ENCODE measurements around the gene SLC6A11. TPM values are rescaled to one million over a fixed set of nuclear protein-coding genes. Genes with fewer than 3 reads are reported as not detected.
A peak's percentile ranks its signal among the peaks of the same experiment; 100 is the strongest.

Gene SLC6A11
- total and polyA plus RNA-seq, 3 donors from 2014 or later: 2.0 to 6.9 (median 3.9) TPM

DNA sequence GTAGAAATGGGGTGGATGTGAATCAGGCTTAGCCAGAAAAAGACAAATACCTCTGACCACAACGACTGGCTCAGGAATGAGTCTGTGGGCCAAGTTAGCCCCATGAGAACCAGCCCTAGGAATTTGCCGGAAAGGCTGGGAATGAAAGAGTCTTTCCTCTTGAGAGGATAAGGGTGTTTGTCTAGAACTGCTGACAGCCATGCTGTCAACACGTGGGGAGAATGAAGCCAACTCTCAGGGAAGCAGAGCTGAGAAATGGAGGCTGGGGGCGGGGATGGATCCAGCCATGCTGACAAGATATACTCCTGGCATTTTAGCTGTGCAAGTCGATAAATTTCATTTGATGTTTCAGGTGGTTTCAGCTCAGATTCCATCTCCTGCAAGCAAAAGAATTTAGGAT is 165.9 kb downstream of the SLC6A11 start:
- Histone ChIP-seq H3K27me3 (no peaks in the 10 kb centered on the region), H3K36me3 (ENCODE audit: low read depth, missing control alignments) (no peaks in the 10 kb centered on the region), H3K4me3 (no peak overlapping the region), H3K27ac (no peak overlapping the region), H3K9me3 (no peaks in the 10 kb centered on the region), H3K4me1 (no peaks in the 10 kb centered on the region)
- TF ChIP-seq POLR2A (IDR thresholded peaks at IDR 0.05): no peak
- TF ChIP-seq, protein P1, sequence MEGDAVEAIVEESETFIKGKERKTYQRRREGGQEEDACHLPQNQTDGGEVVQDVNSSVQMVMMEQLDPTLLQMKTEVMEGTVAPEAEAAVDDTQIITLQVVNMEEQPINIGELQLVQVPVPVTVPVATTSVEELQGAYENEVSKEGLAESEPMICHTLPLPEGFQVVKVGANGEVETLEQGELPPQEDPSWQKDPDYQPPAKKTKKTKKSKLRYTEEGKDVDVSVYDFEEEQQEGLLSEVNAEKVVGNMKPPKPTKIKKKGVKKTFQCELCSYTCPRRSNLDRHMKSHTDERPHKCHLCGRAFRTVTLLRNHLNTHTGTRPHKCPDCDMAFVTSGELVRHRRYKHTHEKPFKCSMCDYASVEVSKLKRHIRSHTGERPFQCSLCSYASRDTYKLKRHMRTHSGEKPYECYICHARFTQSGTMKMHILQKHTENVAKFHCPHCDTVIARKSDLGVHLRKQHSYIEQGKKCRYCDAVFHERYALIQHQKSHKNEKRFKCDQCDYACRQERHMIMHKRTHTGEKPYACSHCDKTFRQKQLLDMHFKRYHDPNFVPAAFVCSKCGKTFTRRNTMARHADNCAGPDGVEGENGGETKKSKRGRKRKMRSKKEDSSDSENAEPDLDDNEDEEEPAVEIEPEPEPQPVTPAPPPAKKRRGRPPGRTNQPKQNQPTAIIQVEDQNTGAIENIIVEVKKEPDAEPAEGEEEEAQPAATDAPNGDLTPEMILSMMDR (IDR thresholded peaks at IDR 0.05): no peak
- intact Hi-C loops (cut with DNase I; ENCODE audit: low total_unique reads): no loop called here
- DNase-seq: no peak
- WGBS, 2 donors: 59 to 67% methylated on average over 5 of the region's 5 CpGs

DNA sequence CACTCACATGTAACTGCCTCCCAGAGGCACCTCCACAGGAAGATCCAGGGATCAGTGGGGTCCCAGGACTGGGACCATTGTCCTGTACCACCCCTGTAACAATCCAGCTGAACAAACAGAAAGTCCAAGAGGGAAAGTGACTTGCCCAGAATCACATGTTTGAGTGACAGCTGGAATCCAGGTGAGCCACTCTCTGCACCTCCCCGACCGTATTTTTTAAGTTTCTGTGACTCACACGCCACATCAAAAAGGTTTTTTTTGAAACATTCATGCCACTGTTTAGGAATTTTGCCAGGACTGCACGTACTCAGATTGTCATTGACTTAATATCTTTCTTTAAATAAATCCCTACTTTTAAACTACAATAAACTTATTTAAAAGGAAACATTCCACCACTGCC is 166.8 kb downstream of the SLC6A11 start:
- H3K27ac ChIP-seq: no peak overlapping the region
- DNase-seq: no peak
- 24 to 25% methylated on average over 4 of the region's 4 CpGs for WGBS, 2 donors
- intact Hi-C loops (cut with DNase I; ENCODE audit: low total_unique reads): no loop called here
- H3K4me1 ChIP-seq: no peaks in the 10 kb centered on the region
- TF ChIP-seq, protein P1 (IDR thresholded peaks at IDR 0.05): no peak
- no peak for TF ChIP-seq POLR2A (IDR thresholded peaks at IDR 0.05)
- H3K4me3 ChIP-seq: no peak overlapping the region
- H3K27me3 ChIP-seq: no peaks in the 10 kb centered on the region
- no peaks in the 10 kb centered on the region for H3K36me3 ChIP-seq (ENCODE audit: low read depth, missing control alignments)
- H3K9me3 ChIP-seq: no peaks in the 10 kb centered on the region

DNA sequence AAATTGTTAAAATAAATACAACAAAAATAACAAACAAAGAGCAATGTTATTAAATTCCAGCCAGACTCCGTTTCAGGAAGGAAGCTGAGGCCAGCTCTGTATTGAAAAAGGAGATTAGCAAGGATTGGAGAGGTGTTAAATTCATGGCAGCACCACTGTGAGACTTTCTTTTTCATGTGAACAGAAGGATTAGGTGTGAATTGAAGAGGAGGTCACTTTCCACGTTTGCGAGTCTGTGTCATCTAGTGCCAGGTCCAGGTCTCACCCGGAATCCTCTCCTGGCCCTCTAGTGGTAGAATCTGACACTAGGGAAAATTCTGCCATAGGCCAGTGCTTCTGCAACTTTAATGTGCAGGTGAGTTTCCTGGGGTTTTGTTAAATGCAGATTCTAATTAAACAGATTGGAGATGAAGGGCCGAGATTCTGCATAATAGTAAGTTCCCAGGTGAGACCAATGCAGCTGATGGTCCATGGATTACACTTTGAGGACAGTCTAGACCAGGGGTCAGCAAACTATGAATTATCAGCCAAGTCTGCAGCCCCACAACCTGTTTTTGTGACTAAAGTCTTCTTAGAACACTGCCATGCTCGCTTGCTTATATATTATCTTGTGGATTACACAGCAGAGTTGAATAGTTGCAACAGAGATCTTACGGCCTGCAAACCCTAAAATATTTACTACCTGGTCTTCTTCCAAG is 167.3 kb downstream of the SLC6A11 start:
- intact Hi-C loops (cut with DNase I; ENCODE audit: low total_unique reads): no loop called here
- Histone ChIP-seq H3K36me3 (ENCODE audit: low read depth, missing control alignments) (no peaks in the 10 kb centered on the region), H3K27me3 (no peaks in the 10 kb centered on the region), H3K4me1 (no peaks in the 10 kb centered on the region), H3K9me3 (no peaks in the 10 kb centered on the region), H3K27ac (no peak overlapping the region), H3K4me3 (no peak overlapping the region)
- peak; percentile 58 for DNase-seq
- 40 to 43% methylated on average over 7 of the region's 7 CpGs for WGBS, 2 donors
- no peak for TF ChIP-seq POLR2A (IDR thresholded peaks at IDR 0.05)
- TF ChIP-seq, protein P1 (IDR thresholded peaks at IDR 0.05): peak; percentile 52 to 80 (median 69)

DNA sequence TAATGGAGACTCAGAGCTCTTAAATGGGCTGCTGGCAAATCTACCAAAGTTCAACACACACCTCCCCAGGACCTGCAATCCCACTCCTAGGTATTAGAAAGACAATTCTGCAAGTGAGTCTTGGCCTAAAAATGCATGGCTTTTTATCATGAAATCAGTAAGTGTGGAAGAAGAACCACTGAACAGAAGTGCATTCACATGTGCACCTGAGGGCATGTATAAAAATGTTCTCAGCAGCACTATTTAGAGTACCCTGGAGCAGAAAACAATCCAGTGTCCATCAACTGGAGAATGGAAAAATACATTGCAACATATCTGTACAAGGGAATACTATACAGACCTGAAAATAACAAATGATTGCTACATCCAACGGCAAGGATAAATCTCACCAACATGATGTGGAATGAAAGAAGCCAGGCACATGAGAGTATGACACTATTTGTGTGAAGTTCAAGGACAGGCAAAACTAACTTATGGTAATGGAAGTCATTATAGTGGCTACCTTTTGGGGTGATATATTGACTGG is 168.4 kb downstream of the SLC6A11 start:
- 84 to 93% methylated on average over 1 of the region's 1 CpG for WGBS, 2 donors
- H3K9me3 ChIP-seq: no peaks in the 10 kb centered on the region
- H3K27ac ChIP-seq: no peak overlapping the region
- DNase-seq: no peak
- intact Hi-C loops (cut with DNase I; ENCODE audit: low total_unique reads): no loop called here
- H3K27me3 ChIP-seq: no peaks in the 10 kb centered on the region
- no peaks in the 10 kb centered on the region for H3K4me1 ChIP-seq
- H3K36me3 ChIP-seq (ENCODE audit: low read depth, missing control alignments): no peaks in the 10 kb centered on the region
- TF ChIP-seq POLR2A (IDR thresholded peaks at IDR 0.05): no peak
- TF ChIP-seq, protein P1 (IDR thresholded peaks at IDR 0.05): no peak
- no peak overlapping the region for H3K4me3 ChIP-seq

DNA sequence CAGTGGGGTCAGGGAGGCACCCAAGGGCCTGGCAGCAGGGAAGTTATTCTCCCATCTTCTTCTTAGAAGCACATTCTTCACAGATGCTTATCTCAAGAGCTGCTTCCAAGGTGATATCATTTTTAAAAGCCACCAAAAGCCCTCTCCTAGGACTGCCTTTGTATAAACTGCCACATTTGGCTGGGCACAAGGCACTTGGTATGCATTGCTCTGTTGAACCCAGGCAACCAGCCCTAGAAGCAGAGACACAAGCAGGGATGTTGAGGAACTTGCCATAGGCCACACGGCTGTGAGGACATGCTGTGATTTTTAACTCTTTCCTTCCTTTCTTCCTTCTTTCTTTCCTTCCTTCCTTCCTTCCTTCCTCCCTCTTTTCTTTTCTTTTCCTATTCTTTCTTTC is 169.2 kb downstream of the SLC6A11 start:
- Histone ChIP-seq H3K27me3 (no peaks in the 10 kb centered on the region), H3K4me1 (no peaks in the 10 kb centered on the region), H3K36me3 (ENCODE audit: low read depth, missing control alignments) (no peaks in the 10 kb centered on the region), H3K9me3 (no peaks in the 10 kb centered on the region), H3K4me3 (no peak overlapping the region), H3K27ac (no peak overlapping the region)
- DNase-seq: no peak
- WGBS, 2 donors: 47 to 53% methylated on average over 1 of the region's 1 CpG
- no peak for TF ChIP-seq POLR2A (IDR thresholded peaks at IDR 0.05)
- TF ChIP-seq, protein P1 (IDR thresholded peaks at IDR 0.05): no peak
- intact Hi-C loops (cut with DNase I; ENCODE audit: low total_unique reads): no loop called here
